ENCODE results near the gene RBM12.
"Not testable (repeated sequence)": the region's sequence is repeated elsewhere in the genome, so short reads cannot be mapped to it uniquely, and the experiment has no call there.

Gene RBM12, protein sequence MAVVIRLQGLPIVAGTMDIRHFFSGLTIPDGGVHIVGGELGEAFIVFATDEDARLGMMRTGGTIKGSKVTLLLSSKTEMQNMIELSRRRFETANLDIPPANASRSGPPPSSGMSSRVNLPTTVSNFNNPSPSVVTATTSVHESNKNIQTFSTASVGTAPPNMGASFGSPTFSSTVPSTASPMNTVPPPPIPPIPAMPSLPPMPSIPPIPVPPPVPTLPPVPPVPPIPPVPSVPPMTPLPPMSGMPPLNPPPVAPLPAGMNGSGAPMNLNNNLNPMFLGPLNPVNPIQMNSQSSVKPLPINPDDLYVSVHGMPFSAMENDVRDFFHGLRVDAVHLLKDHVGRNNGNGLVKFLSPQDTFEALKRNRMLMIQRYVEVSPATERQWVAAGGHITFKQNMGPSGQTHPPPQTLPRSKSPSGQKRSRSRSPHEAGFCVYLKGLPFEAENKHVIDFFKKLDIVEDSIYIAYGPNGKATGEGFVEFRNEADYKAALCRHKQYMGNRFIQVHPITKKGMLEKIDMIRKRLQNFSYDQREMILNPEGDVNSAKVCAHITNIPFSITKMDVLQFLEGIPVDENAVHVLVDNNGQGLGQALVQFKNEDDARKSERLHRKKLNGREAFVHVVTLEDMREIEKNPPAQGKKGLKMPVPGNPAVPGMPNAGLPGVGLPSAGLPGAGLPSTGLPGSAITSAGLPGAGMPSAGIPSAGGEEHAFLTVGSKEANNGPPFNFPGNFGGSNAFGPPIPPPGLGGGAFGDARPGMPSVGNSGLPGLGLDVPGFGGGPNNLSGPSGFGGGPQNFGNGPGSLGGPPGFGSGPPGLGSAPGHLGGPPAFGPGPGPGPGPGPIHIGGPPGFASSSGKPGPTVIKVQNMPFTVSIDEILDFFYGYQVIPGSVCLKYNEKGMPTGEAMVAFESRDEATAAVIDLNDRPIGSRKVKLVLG

DNA sequence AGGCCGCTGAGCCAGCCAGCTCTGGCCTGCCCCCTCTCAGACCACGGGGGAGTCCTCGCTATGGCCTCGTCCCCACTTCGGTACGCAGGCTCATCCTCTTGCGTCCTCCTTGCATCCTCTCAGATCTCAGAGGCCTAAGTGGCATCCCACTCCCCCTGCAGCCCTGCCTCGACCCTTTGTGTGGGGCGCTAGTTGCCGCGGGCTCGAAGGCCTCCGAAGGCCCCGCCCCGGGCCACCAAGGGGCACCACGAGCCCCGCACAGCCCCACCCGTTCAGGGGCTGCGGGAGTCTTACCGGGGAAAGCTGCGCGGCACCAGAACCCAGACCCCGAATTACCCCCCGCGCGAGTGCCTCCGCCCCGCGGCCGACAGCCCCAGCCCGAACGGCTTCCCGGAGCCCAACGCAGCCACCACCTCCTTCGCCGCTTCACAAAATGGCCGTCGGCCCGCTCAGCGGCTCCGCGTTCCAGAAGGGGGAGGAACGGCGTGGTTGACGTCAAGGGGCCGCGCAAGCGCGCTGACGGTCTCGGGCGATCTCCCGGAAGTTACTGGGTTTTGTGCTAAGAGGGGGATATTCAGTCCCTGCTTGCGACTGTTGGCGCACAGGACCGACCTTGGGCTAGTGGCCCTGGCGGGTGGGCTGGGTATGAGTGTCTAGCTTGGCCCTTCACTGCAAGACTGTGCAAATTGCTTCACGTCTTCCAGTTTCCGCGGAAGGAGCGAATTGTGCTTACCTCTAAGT, at the start of gene RBM12, which contains the start of gene CPNE1:
Gene RBM12 (minus strand): TSS at position 435 of the 741 bp plus-strand sequence. CDS start 9,578 bp downstream, outside the sequence.
Gene CPNE1 (minus strand): TSS at position 435 of the 741 bp plus-strand sequence. CDS start 31,977 bp downstream, outside the sequence.
- DNase-seq = peak; percentile 89 to 96 (median 90)

DNA sequence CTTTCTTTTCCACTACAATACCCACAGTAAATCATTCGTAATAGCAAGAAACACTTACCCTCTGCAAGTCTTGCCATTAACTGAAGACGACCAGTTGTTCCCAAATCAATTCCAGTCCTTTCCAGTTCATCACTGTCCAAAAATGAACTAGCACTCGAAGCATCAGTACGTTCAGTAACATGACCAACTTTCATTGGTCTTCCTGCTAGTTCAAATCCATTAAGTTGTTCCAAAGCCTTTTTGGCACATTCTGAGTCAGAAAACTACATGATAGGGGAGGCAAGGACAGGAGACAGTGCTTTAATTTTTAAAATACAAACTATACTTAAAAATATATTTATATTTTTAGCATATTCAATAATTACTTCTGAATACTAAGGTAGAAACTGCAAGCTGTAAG, 49.4 kb upstream of the RBM12 start:
- no peak for DNase-seq

DNA sequence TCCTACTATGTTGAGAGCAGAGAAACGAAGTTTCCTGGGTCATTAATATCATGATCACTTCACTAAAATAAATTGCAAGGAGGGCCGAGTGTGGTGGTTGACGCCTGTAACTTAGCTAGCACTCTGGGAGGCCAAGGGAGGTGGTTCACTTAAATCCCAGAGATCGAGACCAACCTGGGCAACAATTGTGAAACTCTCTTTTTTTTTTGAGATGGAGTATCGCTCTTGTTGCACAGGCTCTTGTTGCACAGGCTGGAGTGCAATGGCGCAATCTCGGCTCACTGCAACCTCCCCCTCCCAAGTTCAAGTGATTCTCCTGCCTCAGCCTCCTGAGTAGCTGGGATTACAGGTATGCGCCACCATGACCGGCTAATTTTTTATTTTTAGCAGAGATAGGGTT, 48.4 kb upstream of the RBM12 start:
- DNase-seq = not testable (repeated sequence)

DNA sequence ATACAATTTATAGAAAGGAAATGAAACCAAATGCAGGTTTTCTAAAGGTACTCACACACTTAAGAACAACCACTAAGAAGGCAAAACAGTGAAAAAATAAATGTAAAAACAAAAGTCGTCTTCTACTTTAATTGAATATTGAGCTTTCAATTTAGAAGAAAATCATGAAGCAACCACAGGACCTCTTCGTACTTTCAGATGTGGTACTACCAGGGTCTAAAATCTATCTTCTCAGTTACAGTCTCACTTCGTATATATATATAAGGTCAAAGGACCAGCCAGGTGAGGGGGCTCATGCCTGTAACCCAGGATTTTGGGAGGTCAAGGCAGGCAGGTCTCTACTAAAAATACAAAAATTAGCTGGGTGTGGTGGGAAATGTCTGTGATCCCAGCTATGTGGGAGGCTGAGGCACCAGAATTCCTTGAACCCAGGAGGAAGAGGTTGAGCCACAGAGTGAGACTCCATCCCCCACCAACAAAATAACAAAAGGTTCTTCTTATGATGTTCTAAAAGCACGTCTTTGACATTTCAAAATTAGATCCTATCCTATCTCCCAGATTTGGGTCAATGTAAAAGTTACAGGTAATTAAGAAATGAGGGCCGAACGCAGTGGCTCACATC, 47.0 kb upstream of the RBM12 start:
- no peak for DNase-seq

DNA sequence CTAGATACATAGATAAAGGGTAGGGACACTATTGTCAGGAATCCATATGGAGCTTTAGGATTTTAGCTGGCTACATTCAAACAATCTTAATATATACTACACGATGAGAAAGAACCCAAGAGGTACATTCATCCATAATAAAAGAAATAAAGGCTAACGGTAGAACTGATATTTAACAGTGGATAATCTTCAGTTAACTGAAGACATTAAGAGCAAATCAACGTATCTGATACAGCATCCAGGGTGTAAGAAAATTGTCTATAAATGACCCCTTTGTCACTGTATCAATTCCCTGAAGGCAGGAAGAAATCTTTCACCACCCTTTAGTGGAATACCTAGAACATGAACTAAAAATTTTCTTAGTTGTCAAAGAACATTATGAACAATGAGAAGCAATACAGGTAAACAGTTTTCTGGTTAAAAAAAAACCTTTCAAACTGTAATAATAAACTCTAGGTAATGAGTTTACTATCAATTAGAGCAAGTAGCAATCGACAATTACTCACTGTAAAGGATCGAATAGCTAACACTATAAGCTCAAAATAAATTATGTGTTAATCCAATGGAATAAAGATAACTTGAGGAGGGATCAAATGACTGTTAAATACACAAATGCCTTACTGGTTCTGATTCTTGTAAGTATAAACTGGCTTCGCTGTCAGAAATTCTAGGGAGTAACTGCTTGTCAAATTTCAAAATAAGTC, 46.3 kb upstream of the RBM12 start:
- no peak for DNase-seq

DNA sequence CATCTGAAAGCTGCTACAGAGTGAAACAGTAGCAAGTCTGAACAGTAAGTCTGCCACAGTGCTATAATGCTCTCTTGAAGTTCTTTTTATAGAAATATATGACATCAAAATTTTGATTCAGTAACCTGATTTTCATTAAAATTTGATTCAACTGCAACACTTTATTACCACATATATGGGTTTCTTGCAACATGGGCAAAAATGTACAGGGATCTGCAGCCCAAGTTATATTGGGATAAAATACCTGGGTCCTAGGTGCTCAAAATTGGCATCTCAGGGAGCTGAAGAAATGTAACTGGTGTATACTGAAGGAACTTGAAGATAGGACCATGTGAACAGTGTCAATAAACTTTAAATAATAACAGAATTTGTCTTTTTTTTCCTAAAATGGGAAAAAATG, 45.3 kb upstream of the RBM12 start:
- no peak for DNase-seq

DNA sequence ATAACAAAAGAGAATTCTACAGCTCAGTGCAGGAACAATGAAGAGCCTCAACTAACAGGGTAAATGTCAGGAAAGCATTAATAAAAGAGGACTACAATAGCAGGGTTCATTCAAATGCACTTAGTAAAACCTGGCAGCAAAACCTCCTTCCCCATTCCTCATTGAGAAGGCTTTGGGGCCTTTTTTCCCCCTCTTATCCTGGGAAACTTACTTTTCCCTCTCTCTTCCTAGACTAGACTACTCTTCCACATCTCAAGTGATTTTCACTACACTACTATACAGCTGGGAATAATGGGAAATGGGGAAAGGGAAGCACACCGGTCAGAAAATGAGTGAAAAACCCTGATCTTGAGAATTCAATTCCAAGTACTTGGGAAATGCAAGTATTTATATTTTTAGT, 44.6 kb upstream of the RBM12 start:
- no peak for DNase-seq

DNA sequence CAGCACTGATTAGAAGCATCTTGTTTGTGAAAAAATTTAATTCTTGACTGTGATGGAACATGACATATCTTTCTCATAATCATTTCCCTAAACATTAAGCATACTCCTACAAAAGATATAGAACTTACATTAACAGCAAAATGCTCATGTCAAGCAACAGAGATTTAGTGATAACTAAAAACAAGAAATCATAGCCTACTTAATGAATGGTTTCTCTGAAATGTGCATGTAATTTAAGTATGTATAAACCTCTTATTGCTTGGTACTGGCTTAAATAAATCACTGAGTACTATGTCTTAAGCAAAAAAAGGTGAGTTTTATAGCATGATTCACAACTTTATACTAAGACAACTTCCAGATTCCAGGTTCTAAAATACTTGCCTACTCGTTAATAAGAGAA, 43.8 kb upstream of the RBM12 start:
- DNase-seq = no peak

DNA sequence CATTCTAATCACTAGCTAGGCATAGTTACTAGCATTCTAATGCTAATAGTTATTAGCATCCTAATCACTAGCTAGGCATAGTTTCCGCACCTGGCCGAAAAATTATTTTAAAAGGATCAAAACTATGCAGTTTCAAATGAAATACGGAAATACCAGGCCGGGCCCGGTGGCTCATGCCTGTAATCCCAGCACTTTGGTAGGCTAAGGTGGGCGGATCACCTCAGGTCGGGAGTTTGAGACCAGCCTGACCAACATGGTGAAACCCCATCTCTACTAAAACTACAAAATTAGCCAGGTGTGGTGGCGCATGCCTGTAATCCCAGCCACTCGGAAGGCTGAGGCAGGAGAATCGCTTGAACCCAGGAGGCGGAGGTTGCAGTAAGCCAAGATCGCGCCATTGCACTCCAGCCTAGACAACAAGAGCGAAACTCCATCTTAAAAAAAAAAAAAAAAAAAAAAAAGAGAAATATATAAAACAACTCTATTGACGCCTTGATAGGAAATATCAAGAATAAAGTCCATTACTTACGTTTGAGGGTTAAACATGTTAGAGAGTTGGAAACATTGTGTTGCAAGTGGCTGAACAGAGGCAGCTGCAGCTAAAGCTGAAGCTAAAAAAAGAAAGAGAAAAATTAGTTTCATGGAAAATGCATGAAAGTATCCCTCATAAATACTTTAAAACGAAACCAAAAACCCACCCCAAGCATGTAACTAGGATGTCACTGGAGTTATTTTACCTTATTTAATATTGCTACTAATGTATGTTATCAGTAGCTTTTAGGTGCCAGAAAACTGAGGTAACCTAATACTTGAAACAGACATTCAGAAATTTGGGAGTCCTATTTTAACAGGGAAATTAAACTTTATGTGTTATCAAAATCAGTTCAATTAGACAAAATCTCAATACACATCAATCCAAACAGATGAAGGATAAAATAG, 42.2 kb upstream of the RBM12 start:
- not testable (repeated sequence) for DNase-seq

DNA sequence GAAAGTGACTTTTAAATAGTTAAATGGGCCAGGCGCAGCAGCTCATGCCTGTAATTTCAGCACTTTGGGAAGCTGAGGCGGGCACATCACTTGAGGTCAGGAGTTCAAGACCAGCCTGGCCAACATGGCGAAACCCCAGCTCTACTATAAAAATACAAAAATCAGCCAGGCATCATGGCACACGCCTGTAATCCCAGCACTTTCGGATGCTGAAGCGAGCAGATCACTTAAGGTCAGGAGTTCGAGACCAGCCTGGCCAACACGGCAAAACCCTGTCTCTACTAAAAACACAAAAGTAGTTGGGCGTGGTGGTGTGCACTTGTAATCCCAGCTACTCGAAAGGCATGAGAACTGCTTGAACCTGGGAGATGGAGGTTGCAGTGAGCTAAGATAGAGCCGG, 41.2 kb upstream of the RBM12 start:
- not testable (repeated sequence) for DNase-seq

DNA sequence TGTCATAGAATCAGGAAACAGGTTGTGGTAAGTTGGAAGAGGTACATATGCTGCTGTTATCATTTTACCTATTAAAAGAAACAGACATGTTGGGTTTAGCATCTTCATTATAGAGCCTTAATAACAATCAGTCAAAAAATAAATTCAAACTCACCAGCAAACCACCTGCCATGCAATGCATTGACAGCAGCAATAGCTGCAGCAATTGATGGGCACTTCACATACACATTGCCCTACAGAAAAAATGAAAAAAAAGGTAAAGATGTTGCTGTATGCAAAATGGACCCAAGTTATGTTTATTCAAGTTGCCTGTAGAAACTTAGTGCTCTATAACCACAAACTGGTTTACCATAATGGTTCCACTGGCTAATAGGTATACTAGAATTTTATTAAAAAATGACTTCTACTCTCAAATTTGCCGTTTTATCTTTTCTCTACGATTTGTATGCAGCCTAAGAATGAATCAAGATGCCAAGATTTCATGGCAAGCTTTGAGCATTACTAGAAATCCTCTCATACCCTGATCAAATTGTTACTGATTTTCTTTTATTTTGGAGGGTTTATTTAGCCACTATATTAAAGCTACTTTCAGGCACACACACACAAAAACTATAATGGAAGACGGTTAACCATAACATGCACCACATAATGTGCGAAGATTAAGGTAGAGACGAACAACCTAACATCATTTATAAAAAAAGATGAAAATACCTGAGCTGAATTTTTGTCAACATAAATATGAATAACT, 40.0 kb upstream of the RBM12 start:
- DNase-seq = no peak

DNA sequence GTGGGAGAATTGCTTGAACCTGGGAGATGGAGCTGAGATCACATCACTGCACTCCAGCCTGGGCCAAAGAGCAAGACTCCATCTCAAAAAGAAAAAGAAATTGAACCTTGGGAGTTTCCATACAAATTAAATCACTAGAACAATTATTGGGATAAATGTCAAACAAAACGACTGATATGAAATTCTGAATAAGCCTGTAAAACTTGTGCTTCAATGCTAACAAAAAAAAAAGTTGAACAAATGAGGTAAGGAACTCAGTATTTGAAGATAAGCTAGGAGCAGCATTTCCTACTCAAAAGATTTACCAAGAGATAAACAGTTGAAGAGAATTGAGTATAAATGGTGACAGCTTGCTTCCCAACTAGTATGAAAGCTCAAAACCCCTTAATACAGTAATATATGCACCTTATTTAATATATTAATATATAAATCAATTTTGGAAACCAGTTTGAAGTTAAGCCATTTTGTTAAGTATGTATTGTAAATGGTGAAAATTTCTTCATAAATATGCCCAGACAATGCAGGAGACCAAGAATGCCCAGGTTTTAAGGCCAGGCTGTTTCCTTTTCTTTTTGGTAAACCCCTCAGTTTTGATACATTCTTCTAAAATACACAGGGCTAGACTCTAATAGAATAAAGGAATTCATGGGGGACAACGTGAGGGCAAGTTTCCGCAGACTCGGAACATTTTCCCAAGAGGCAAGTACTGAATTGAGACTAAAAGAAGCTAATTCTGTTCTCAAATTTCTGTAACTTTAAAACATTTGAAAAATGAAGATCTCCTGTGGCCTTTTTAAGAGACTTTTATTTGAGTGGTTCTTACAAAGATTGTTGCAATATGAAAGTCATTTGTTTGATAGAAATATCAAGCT, 38.4 kb upstream of the RBM12 start:
- no peak for DNase-seq

DNA sequence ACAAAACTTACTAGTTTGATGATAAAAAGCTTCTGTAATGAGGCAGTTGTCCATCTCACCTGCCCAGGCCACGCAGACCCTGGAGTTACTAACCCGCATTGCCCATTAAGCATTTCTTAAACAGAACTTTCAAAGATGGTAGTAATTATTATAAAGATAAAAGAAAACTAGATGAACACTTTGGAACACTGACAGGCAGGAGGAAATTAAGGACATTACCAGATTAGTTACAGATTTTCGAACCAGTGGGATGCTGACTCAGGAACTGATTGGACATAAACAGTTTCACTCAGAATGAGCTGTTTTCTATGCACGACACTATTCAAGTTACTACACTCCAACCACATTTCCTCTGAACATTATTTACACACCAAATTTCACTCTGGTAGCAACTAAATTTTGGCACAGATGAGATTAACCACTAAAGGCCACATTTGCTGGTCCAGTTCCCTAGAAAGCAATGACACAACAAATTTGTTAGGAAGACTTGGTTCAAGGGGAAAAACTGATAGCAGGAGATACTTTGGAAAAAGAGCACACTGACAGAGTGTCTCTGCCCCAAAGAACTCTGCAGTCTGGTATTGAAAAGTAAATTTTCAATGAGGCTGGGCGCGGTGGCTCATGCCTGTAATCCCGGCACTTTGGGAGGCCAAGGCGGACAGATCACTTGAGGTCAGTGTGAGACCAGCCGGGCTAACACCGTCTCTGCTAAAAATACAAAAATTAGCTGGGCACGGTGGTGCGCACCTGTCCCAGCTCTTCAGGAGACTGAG, 37.5 kb upstream of the RBM12 start:
- DNase-seq = no peak

DNA sequence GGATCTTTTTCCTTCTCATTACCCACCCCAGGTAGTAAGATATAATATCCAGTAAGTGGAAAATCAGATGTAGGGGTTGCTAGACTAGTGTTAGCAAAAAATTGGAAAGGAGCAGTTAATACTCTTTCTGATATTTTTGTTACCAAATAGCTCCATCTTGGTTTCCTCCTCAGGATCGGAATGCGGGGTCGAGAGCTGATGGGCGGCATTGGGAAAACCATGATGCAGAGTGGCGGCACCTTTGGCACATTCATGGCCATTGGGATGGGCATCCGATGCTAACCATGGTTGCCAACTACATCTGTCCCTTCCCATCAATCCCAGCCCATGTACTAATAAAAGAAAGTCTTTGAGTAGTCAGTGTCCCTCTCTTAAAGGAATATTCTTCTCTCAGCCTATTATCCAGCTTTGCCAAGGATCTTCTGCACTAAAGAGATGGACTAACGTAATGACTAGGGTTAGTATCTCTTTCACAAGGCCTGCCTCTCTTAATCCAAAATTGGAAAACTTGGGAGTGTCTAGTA, 36.0 kb upstream of the RBM12 start:
- no peak for DNase-seq

DNA sequence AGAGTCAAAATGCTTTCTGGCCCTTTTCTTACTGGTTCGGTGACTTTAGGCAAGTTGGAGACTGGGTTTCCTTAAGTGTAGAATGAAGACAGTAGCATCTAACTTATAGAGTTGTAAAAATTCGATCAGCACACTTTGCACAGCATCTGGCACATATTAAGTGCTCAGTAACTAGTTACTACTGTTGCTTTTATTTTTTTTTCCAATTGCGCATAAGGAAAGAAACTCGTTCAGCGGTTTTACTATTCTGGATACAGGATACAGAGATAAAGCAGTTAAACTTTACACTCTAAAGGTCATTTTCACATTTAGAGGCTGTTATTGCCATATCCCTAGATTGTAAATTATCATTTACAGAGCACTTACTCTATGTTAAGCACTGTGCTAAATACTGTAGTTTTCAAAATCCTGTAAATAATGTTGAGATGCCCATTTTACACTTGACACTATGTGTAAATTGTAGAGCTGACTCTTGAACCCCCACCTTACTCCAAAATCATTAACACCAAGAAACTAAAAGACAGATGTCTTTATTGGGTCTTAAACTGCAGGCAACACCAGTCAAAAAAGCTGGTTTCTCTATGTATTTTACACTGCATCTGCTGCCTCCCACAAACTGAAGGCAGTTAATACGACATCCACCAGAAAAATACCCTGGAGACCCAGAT, 35.4 kb upstream of the RBM12 start:
- DNase-seq = no peak

DNA sequence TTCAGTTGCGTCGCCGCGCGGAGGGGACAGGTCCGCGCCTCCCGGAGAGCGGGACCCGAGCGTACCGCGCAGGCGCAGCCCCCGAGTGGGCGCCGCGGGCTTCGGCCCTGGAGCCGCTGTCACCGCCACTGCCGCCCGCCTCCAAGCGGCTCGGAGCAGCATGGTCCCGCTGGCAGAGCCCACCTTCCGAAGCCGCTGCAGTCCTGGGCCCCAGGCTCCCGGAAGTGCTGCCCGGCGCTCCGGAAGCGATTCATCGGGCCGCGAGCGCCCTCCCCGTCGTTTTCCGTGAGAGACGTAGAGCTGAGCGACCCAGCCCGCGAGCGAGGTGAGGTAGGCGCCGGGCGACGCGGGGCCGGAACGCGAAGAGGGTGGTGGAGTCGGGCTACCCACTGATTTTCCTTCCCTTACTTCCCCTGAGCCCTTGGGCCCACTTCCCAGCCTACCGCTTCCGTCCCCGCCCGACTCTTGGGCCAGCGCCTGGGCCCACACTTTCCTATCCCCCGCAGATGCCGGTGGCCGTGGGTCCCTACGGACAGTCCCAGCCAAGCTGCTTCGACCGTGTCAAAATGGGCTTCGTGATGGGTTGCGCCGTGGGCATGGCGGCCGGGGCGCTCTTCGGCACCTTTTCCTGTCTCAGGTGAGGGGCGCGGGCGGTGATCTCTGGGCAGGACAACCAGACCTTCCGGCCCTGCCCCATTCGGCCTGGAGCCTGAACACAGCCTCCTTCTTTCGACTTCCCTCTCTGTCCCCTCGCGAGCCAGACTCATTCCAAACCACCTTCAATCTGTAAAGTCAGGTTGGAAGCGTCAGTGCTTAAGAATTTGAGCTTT, 34.6 kb upstream of the RBM12 start, which contains the start of the genes NFS1 and ROMO1:
Gene NFS1 (minus strand): TSS at position 226 of the 830 bp plus-strand sequence. CDS start 64 bp downstream, at position 162.
Gene ROMO1 (plus strand): TSS at position 279 of the 830 bp plus-strand sequence. CDS start 228 bp downstream, at position 507.
- DNase-seq = peak; percentile 65 to 84 (median 82)

Measured in stimulated activated naive CD4-positive, alpha-beta T cell (primary cell).